GM12864 (cell line): Measurements from ENCODE around the gene PSG11.

Experiments used
- DNase-seq: peaks from one replicate; pipeline ENCODE4 v3.0.0-alpha.2; 2011; ENCODE audit warnings: low read depth
- H3K4me3 ChIP-seq: 2 replicates; pipeline ENCODE4 v1.5.1; 2011; ENCODE audit warnings: mild to moderate bottlenecking, low read depth, low read length, control low read depth
- CTCF ChIP-seq: IDR thresholded peaks from 2 replicates; pipeline ENCODE4 v1.5.1; 2011; ENCODE audit warnings: low read depth, mild to moderate bottlenecking, moderate library complexity, low read length, control low read depth, inconsistent platforms; ENCODE audit errors: missing control alignments

Gene PSG11

DNA sequence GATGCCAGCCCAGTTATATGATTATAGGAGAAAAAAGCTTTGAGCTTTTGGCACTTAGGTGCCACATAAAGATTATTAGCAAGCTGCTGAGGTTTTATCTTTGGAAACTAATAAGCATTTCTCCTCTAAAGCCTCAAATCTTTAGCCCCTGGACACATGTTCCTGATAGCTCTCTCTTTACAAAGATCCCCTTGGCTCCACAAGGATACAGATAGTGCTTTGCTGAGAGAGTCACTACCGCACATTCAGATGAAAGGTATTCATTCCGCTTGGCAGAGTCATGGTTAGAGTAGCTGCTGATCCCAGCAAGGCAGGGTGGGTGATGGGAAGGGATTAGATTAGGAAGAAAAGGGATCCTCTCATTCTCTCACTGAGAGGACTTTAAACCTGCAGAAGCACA is 61.1 kb downstream of the PSG11 start:
- DNase-seq: no peak
- no peak for TF ChIP-seq CTCF
- H3K4me3 ChIP-seq: no peak overlapping the region

DNA sequence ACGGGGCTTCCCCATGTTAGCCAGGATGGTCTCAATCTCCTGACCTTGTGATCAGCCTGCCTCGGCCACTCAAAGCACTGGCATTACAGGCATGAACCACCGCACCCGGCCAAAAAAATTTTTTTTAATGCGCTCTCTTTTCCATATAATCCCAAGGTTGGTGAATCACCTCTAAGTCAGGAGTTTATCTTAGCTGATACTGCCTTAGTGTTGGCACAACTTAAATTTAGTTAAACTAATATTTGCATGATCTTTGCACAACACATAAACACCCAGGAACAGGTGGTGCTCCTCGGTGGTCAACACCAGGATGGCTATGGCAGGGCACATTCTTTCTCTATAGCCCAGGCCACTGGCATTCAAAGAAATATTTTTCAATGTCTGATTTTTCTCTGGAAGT is 65.2 kb downstream of the PSG11 start:
- no peak overlapping the region for H3K4me3 ChIP-seq
- TF ChIP-seq CTCF: no peak
- no peak for DNase-seq
